HG03354 (cell line): ENCODE results near the gene SERPINA5.
"Not testable (repeated sequence)": the region's sequence is repeated elsewhere in the genome, so short reads cannot be mapped to it uniquely, and the experiment has no call there.

Experiments
- ATAC-seq: cut with Tn5 transposase; IDR thresholded peaks from one replicate; pipeline ENCODE4 v1.9.1; 2021; ENCODE audit warnings: mild to moderate bottlenecking; ENCODE audit not compliant: unreplicated experiment, poor library complexity, severe bottlenecking

SERPINA5 gene

GRCh38 chr14:94596361-94596760 lies 15.1 kb downstream of the SERPINA5 start:
- ATAC-seq, result no peak

GRCh38 chr14:94597788-94598187 lies 16.6 kb downstream of the SERPINA5 start:
- ATAC-seq, result no peak

- ATAC-seq, result no peak
Measured at GRCh38 chr14:94598506-94598815, 17.2 kb downstream of the SERPINA5 start.

GRCh38 chr14:94598816-94599655 lies 17.8 kb downstream of the SERPINA5 start:
- ATAC-seq, result no peak

- no peak for ATAC-seq
Measured at GRCh38 chr14:94599656-94600004, 18.4 kb downstream of the SERPINA5 start.

- no peak for ATAC-seq
Measured at GRCh38 chr14:94600148-94600545, 18.9 kb downstream of the SERPINA5 start.

- ATAC-seq, result no peak
Measured at GRCh38 chr14:94601884-94602391, 20.7 kb downstream of the SERPINA5 start.

GRCh38 chr14:94602722-94603121 lies 21.5 kb downstream of the SERPINA5 start:
- no peak for ATAC-seq

GRCh38 chr14:94605361-94605760 lies 24.1 kb downstream of the SERPINA5 start:
- no peak for ATAC-seq

GRCh38 chr14:94608966-94609365 lies 27.7 kb downstream of the SERPINA5 start:
- ATAC-seq, result not testable (repeated sequence)

- no peak for ATAC-seq
Measured at GRCh38 chr14:94611179-94611578, 30.0 kb downstream of the SERPINA5 start.

- ATAC-seq, result no peak
Measured at GRCh38 chr14:94612174-94612573, 30.9 kb downstream of the SERPINA5 start, which contains the start of gene SERPINA3. Gene SERPINA3 (plus strand): TSS chr14:94612391. CDS start chr14:94614442, 2,051 bp downstream.

GRCh38 chr14:94612580-94613554 lies 31.6 kb downstream of the SERPINA5 start:
- ATAC-seq, result no peak

GRCh38 chr14:94613720-94614644 lies 32.8 kb downstream of the SERPINA5 start:
- ATAC-seq, result no peak

- ATAC-seq, result no peak
Measured at GRCh38 chr14:94614802-94615201, 33.6 kb downstream of the SERPINA5 start.

- ATAC-seq, result no peak
Measured at GRCh38 chr14:94615254-94615653, 34.0 kb downstream of the SERPINA5 start.

- ATAC-seq, result no peak
Measured at GRCh38 chr14:94615823-94616570, 34.8 kb downstream of the SERPINA5 start.

GRCh38 chr14:94617366-94617941 lies 36.2 kb downstream of the SERPINA5 start:
- no peak for ATAC-seq
